HepG2 (cell line): ENCODE results near the gene HSF4. TPM values are rescaled to one million over a fixed set of nuclear protein-coding genes. Genes with fewer than 3 reads are reported as not detected.

ENCODE experiments used
- CCDC6 ChIP-seq: sonication (generic); formaldehyde crosslinking; IDR thresholded peaks from 2 replicates; pipeline ENCODE4 v1.8.1; 2022; ENCODE audit warnings: mild to moderate bottlenecking, missing genetic modification reagents, moderate library complexity
- EEA1 ChIP-seq: sonication (generic); formaldehyde crosslinking; IDR thresholded peaks from 2 replicates; pipeline ENCODE4 v1.5.1; 2020; ENCODE audit warnings: mild to moderate bottlenecking, missing genetic modification reagents, borderline replicate concordance
- ELF3 ChIP-seq: IDR thresholded peaks from 2 replicates; pipeline ENCODE4 v1.6.1; 2016; ENCODE audit warnings: missing genetic modification reagents, missing compliant biosample characterization
- GTF2F1 ChIP-seq: fragments of 150-350 bp; IDR thresholded peaks from 2 replicates; pipeline ENCODE4 v1.6.1; 2014; ENCODE audit warnings: low read length
- HOXA3 ChIP-seq: sonication (generic); formaldehyde crosslinking; IDR thresholded peaks from 2 replicates; pipeline ENCODE4 v1.5.0; 2020; ENCODE audit warnings: missing genetic modification reagents
- MXI1 ChIP-seq: IDR thresholded peaks from 3 replicates; pipeline ENCODE4 v1.6.1; 2012; ENCODE audit warnings: low read depth, low read length, inconsistent platforms, borderline replicate concordance
- NCOA5 ChIP-seq: sonication (generic); formaldehyde crosslinking; IDR thresholded peaks from 2 replicates; pipeline ENCODE4 v1.4.0; 2020; ENCODE audit warnings: missing genetic modification reagents
- POLR2A ChIP-seq, 2 experiments: IDR thresholded peaks; 2 replicates each; pipeline ENCODE4 v1.6.1; 2011; ENCODE audit warnings: low read depth in 2 of 2, low read length in 2 of 2, mild to moderate bottlenecking in 1 of 2, moderate library complexity in 1 of 2; ENCODE audit not compliant: insufficient read depth in 1 of 2
- RXRA ChIP-seq: sonication (generic); formaldehyde crosslinking; IDR thresholded peaks from 2 replicates; pipeline ENCODE4 v1.5.1; 2020; ENCODE audit warnings: missing genetic modification reagents
- TCF7L2 ChIP-seq: IDR thresholded peaks from 2 replicates; pipeline ENCODE4 v1.6.1; 2011; ENCODE audit warnings: mild to moderate bottlenecking, low read depth, low read length, moderate library complexity
- U2AF1 ChIP-seq: fragments of 200-400 bp; formaldehyde crosslinking; optimal IDR thresholded peaks from 2 replicates; pipeline ENCODE3; 2017; ENCODE audit warnings: mild to moderate bottlenecking, low read depth, low read length
- ZC3H4 ChIP-seq: sonication (generic); formaldehyde crosslinking; IDR thresholded peaks from 2 replicates; pipeline ENCODE4 v1.4.0; 2020; ENCODE audit warnings: missing genetic modification reagents, borderline replicate concordance
- ZNF234 ChIP-seq: sonication (generic); formaldehyde crosslinking; conservative IDR thresholded peaks from 2 replicates; pipeline ENCODE4 v1.5.1; 2020; ENCODE audit warnings: mild to moderate bottlenecking, missing genetic modification reagents
- ZNF558 ChIP-seq: sonication (generic); formaldehyde crosslinking; IDR thresholded peaks from 2 replicates; pipeline ENCODE4 v1.9.0; 2022; ENCODE audit warnings: mild to moderate bottlenecking, missing genetic modification reagents, borderline replicate concordance
- ZNF616 ChIP-seq: sonication (generic); formaldehyde crosslinking; IDR thresholded peaks from 2 replicates; pipeline ENCODE4 v1.5.0; 2020; ENCODE audit warnings: low read depth, mild to moderate bottlenecking, missing genetic modification reagents
- ZSCAN29 ChIP-seq: sonication (generic); formaldehyde crosslinking; conservative IDR thresholded peaks from 2 replicates; pipeline ENCODE4 v1.4.0; 2020; ENCODE audit warnings: mild to moderate bottlenecking, missing genetic modification reagents
- polyA plus RNA-seq, 8 experiments: library from polyadenylated mRNA; depleted of rRNA in 3 of 8; stranded (reverse) in 7 of 8; unstranded in 1 of 8; fragments of >200 nt; fragmentation: Illumina TruSeq in 4 of 8; extraction: Trizol in 4 of 8; gene quantifications; 2 replicates each; pipeline versions ENCODE4 v1.2.1 to v1.2.3, GENCODE V29; 2011 to 2016; ENCODE audit warnings: low read depth in 4 of 8, missing spikeins in 1 of 8, mixed read lengths in 1 of 8; ENCODE audit not compliant: insufficient read depth in 1 of 8
- total RNA-seq, 5 experiments: library from RNA; depleted of rRNA; stranded (reverse); fragments of >200 nt; fragmentation: Illumina TruSeq; extraction: Trizol; gene quantifications; 2 replicates each; pipeline ENCODE4 v1.2.3, GENCODE V29; 2016; ENCODE audit warnings: low read depth in 1 of 5
- TF ChIP-seq, protein P1 (sequence below): fragments of 450-650 bp; IDR thresholded peaks from 2 replicates; pipeline ENCODE4 v1.6.1; 2017
- TF ChIP-seq, protein P2 (sequence below): sonication (generic); formaldehyde crosslinking; IDR thresholded peaks from 2 replicates; pipeline ENCODE4 v1.5.1; 2020; ENCODE audit warnings: mild to moderate bottlenecking, missing genetic modification reagents
- TF ChIP-seq, protein P3 (sequence below): sonication (generic); formaldehyde crosslinking; IDR thresholded peaks from 2 replicates; pipeline ENCODE4 v1.4.0; 2020; ENCODE audit warnings: missing genetic modification reagents, borderline replicate concordance
- TF ChIP-seq, protein P4 (sequence below): sonication (generic); formaldehyde crosslinking; conservative IDR thresholded peaks from 2 replicates; pipeline ENCODE4 v1.4.0; 2020; ENCODE audit warnings: missing genetic modification reagents

Gene HSF4
- total and polyA plus RNA-seq, 2 of the 13 experiments (the other 11 are each of a cell fraction or from before 2014, with no cell fraction given): 3.5 to 16.9 TPM

DNA sequence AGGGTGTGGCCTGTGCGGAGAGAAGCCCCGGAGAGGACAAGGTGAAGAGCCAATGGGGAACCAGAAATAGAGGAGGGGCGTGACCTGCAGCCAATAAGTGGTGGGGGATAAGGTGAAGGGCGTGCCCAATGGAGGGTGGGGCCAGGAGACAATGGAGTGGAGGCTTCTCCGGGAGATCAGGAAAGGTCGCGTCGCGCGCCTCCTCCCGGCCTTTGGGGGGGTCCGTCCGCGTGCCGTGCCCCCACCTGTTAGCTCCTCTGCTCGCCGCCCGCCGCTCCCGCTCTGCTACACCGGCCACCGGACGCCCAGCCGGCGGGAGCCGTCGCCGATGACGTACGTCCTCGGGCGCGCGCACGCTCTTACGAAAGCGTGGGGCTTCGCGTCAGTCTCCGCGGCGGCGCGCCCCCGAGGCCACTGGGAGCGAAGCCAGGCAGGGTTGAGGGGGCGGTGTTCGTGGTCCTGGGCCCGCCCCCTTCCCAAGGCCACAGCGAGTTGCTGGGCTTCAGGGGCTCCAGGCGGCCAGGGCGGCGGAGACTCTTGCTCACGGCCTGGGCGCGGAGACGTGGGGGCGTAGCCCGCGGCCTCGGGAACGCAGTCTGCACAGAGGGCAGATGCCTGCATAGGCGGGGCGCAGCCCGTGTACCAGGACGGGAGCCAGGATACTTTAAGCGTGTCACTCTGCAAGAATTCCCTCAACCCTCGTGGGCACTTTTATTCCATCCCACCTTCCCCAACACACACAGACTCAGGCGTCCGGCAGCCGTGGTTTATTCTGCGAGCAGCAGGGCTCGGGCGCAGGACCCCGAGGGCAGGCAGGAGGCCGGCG is 19.3 kb downstream of the HSF4 start, which contains the start of gene MATCAP1 (continued):
- TF ChIP-seq, protein P1, sequence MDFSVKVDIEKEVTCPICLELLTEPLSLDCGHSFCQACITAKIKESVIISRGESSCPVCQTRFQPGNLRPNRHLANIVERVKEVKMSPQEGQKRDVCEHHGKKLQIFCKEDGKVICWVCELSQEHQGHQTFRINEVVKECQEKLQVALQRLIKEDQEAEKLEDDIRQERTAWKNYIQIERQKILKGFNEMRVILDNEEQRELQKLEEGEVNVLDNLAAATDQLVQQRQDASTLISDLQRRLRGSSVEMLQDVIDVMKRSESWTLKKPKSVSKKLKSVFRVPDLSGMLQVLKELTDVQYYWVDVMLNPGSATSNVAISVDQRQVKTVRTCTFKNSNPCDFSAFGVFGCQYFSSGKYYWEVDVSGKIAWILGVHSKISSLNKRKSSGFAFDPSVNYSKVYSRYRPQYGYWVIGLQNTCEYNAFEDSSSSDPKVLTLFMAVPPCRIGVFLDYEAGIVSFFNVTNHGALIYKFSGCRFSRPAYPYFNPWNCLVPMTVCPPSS: no peak
- no peak; the same call in 1 of the 2 replicates for TF ChIP-seq ZNF616 (CRISPR knock-in tag)
- peak; percentile 92 for TF ChIP-seq CCDC6
- TF ChIP-seq GTF2F1: no peak
- 0 out of 2 replicates have a peak, but pooled peaks have one; percentile 11 for TF ChIP-seq ELF3 (CRISPR knock-in tag)
- no peak; the same call in 1 of the 2 replicates for TF ChIP-seq ZSCAN29 (CRISPR knock-in tag)
- peak; percentile 99 for TF ChIP-seq HOXA3
- TF ChIP-seq RXRA (CRISPR knock-in tag): peak; percentile 82
- TF ChIP-seq NCOA5: no peak
- TF ChIP-seq U2AF1: peak; percentile 76
- peak in 1 of 2 experiments; percentile 67; a peak in 2 of 4 replicates for TF ChIP-seq POLR2A (IDR thresholded peaks at IDR 0.05; ENCODE audit: insufficient read depth in 1 of 2, low read depth in 2 of 2, low read length in 2 of 2)
- TF ChIP-seq ZC3H4 (CRISPR knock-in tag): no peak
- TF ChIP-seq, protein P2, sequence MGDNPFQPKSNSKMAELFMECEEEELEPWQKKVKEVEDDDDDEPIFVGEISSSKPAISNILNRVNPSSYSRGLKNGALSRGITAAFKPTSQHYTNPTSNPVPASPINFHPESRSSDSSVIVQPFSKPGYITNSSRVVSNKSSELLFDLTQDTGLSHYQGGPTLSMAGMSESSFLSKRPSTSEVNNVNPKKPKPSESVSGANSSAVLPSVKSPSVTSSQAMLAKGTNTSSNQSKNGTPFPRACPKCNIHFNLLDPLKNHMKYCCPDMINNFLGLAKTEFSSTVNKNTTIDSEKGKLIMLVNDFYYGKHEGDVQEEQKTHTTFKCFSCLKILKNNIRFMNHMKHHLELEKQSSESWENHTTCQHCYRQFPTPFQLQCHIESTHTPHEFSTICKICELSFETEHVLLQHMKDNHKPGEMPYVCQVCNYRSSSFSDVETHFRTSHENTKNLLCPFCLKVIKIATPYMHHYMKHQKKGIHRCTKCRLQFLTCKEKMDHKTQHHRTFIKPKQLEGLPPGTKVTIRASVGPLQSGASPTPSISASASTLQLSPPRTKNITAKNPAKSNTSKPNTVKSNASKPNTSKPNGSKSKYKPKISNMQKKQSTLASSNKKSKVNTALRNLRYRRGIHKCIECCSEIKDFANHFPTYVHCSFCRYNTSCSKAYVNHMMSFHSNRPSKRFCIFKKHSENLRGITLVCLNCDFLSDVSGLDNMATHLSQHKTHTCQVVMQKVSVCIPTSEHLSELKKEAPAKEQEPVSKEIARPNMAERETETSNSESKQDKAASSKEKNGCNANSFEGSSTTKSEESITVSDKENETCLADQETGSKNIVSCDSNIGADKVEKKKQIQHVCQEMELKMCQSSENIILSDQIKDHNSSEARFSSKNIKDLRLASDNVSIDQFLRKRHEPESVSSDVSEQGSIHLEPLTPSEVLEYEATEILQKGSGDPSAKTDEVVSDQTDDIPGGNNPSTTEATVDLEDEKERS (CRISPR knock-in tag): 0 out of 2 replicates have a peak, but pooled peaks have one; percentile 57
- TF ChIP-seq EEA1: peak; percentile 72; the same call in 1 of the 2 replicates
- TF ChIP-seq, protein P3, sequence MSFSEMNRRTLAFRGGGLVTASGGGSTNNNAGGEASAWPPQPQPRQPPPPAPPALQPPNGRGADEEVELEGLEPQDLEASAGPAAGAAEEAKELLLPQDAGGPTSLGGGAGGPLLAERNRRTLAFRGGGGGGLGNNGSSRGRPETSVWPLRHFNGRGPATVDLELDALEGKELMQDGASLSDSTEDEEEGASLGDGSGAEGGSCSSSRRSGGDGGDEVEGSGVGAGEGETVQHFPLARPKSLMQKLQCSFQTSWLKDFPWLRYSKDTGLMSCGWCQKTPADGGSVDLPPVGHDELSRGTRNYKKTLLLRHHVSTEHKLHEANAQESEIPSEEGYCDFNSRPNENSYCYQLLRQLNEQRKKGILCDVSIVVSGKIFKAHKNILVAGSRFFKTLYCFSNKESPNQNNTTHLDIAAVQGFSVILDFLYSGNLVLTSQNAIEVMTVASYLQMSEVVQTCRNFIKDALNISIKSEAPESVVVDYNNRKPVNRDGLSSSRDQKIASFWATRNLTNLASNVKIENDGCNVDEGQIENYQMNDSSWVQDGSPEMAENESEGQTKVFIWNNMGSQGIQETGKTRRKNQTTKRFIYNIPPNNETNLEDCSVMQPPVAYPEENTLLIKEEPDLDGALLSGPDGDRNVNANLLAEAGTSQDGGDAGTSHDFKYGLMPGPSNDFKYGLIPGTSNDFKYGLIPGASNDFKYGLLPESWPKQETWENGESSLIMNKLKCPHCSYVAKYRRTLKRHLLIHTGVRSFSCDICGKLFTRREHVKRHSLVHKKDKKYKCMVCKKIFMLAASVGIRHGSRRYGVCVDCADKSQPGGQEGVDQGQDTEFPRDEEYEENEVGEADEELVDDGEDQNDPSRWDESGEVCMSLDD (CRISPR knock-in tag): no peak
- TF ChIP-seq MXI1: peak; percentile 79; the same call in 1 of the 3 replicates
- TF ChIP-seq, protein P4, sequence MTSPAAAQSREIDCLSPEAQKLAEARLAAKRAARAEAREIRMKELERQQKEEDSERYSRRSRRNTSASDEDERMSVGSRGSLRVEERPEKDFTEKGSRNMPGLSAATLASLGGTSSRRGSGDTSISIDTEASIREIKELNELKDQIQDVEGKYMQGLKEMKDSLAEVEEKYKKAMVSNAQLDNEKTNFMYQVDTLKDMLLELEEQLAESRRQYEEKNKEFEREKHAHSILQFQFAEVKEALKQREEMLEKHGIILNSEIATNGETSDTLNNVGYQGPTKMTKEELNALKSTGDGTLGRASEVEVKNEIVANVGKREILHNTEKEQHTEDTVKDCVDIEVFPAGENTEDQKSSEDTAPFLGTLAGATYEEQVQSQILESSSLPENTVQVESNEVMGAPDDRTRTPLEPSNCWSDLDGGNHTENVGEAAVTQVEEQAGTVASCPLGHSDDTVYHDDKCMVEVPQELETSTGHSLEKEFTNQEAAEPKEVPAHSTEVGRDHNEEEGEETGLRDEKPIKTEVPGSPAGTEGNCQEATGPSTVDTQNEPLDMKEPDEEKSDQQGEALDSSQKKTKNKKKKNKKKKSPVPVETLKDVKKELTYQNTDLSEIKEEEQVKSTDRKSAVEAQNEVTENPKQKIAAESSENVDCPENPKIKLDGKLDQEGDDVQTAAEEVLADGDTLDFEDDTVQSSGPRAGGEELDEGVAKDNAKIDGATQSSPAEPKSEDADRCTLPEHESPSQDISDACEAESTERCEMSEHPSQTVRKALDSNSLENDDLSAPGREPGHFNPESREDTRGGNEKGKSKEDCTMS (CRISPR knock-in tag): no peak
- no peak; the same call in 1 of the 2 replicates for TF ChIP-seq ZNF558 (CRISPR knock-in tag)
- TF ChIP-seq TCF7L2: no peak
- no peak for TF ChIP-seq ZNF234 (CRISPR knock-in tag)
